Activated T-helper 2 cell treated with anti-CD3 and anti-CD28 coated beads, Interferon-gamma antibody, Interleukin-2, Interleukin-4, amounts not matched to agents 10 μg/mL and 5 μg/mL and 100 μg/mL, durations not matched to agents 14 hours and 24 hours and 36 hours (primary cell): ENCODE data around the gene RGS12. TPM values are rescaled to one million over a fixed set of nuclear protein-coding genes. Genes with fewer than 3 reads are reported as not detected.

Experiments
- DNase-seq: peaks from one replicate; pipeline ENCODE4 v3.0.0; 2021; ENCODE audit warnings: low spot score
- H3K27ac Mint-ChIP-seq: one replicate; pipeline ENCODE4 v1.8.0; 2021; ENCODE audit warnings: mixed read lengths
- H3K27me3 Mint-ChIP-seq: one replicate; pipeline ENCODE4 v1.8.0; 2021; ENCODE audit warnings: low read depth, mixed read lengths
- H3K36me3 Mint-ChIP-seq: one replicate; pipeline ENCODE4 v1.8.0; 2021; ENCODE audit warnings: low read depth, mixed read lengths
- H3K4me1 Mint-ChIP-seq: one replicate; pipeline ENCODE4 v1.8.0; 2021; ENCODE audit warnings: low read depth, mixed read lengths
- H3K4me3 Mint-ChIP-seq: one replicate; pipeline ENCODE4 v1.8.0; 2021; ENCODE audit warnings: low read depth, mild to moderate bottlenecking, moderate library complexity, mixed read lengths
- H3K9me3 Mint-ChIP-seq: one replicate; pipeline ENCODE4 v1.8.0; 2021; ENCODE audit warnings: mixed read lengths
- intact Hi-C: fragments of 100-400 bp; cut with micrococcal nuclease; formaldehyde crosslinking; loops from one replicate; pipeline ENCODE4 v1.15.1; 2023
- total RNA-seq: library from RNA; stranded (reverse); gene quantifications from 2 replicates; pipeline ENCODE4 v1.2.3, GENCODE V29; 2022

The RGS12 gene
- total RNA-seq, 1 donor from 2014 or later, result 7.0 TPM

DNA sequence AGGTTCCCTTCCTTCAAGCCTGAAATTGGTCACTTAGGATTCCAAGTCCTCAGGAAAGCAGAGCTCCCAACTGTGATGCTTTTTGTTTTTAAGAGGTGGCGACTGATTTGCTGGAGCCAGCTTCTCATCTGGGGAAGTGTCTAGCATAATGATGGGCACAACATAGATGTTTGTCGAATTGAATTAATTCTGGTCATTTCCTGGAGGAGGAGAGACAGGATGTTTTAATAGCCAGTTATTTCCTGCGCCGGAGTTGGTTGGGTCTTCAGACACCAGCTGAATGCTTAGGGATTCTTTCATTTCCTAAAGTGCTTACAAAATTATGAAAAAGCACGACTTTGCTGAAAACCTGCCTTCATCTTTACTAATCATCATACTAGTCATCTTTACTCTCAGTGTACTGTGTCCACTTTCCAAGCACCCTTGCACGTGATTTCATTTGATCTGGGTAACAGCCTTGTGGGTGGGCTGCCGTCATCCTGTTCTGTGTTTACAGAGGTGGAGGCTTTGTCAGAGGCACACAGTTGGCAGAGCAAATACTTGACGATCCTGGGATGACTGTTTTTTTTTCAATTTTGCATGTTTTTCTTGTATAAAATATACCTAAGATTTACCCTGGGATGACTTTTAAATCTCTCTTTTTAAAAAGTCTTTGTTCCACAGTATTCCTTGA lies 49.5 kb downstream of the RGS12 start:
- Mint-ChIP-seq H3K4me1 (peaks cover 17% of the 10 kb centered on the region), H3K27me3 (no peaks in the 10 kb centered on the region), H3K36me3 (no peaks in the 10 kb centered on the region), H3K27ac (no peak overlapping the region), H3K4me3 (no peak overlapping the region), H3K9me3 (no peaks in the 10 kb centered on the region)
- intact Hi-C loops, result no loop called here
- DNase-seq, result no peak

Other genes with a start within 250 kb of the RGS12 start
- gene HTT-AS, start 218.5 kb upstream of the RGS12 start, total RNA-seq, result not detected in 2 replicates
- gene HTT, start 218.3 kb upstream of the RGS12 start, total RNA-seq, result 65.3 and 71.9 TPM in 2 replicates
- 0.64 and 0.68 TPM in 2 replicates for gene MSANTD1, start 43.9 kb upstream of the RGS12 start, total RNA-seq
- gene HGFAC, start 148.9 kb downstream of the RGS12 start, total RNA-seq, result not detected in 2 replicates
- not detected in 2 replicates for gene DOK7, start 170.3 kb downstream of the RGS12 start, total RNA-seq
- gene LRPAP1, start 239.4 kb downstream of the RGS12 start, total RNA-seq, result 80.1 and 84.1 TPM in 2 replicates